OCI-LY1 (cell line): ENCODE data around the gene HDLBP.

Experiments
- CTCF ChIP-seq: fragments of 200-600 bp; sonication (generic), shearing (Covaris generic); IDR thresholded peaks from 2 replicates; pipeline ENCODE4 v1.5.1; 2017; ENCODE audit warnings: mild to moderate bottlenecking, antibody characterized with exemption, low read length, moderate library complexity, mixed read lengths
- EZH2 ChIP-seq: fragments of 200-600 bp; sonication (generic), shearing (Covaris generic); IDR thresholded peaks from 2 replicates; pipeline ENCODE4 v1.8.0; 2017; ENCODE audit warnings: borderline replicate concordance, mixed run types, mild to moderate bottlenecking, antibody characterized with exemption, low read length, moderate library complexity, mixed read lengths

GRCh38 chr2:241199286-241199685 lies 116.2 kb downstream of the HDLBP start:
- TF ChIP-seq CTCF (no peak), EZH2 (no peak)
